Retinal pigment epithelial cell (primary cell): Measurements from ENCODE around the gene DYRK1A.
A peak's percentile ranks its signal among the peaks of the same experiment; 100 is the strongest.

Experiments
- DNase-seq: peaks from one replicate; pipeline ENCODE4 v3.0.0-alpha.2; 2010; ENCODE audit warnings: low read depth
- H3K4me3 ChIP-seq: 2 replicates; pipeline ENCODE4 v1.5.1; 2011; ENCODE audit warnings: mild to moderate bottlenecking, low read length, control low read depth, moderate library complexity
- CTCF ChIP-seq: conservative IDR thresholded peaks from 2 replicates; pipeline ENCODE4 v1.5.1; 2011; ENCODE audit warnings: low read depth, low read length, control low read depth, inconsistent platforms

DYRK1A gene

GRCh38 chr21:37364722-37365121 lies 1.9 kb upstream of the DYRK1A start:
- no peak for TF ChIP-seq CTCF
- H3K4me3 ChIP-seq = peak overlapping the region; percentile 84
- no peak for DNase-seq

GRCh38 chr21:37365517-37366481 lies 774 bp upstream of the DYRK1A start:
- DNase-seq = no peak
- H3K4me3 ChIP-seq = peak overlapping the region; percentile 84
- no peak for TF ChIP-seq CTCF

GRCh38 chr21:37367336-37367702 lies 746 bp downstream of the DYRK1A start:
- no peak for TF ChIP-seq CTCF
- H3K4me3 ChIP-seq = peak overlapping the region; percentile 76
- DNase-seq = no peak

- H3K4me3 ChIP-seq = peak overlapping the region; percentile 76
- no peak for TF ChIP-seq CTCF
- DNase-seq = no peak
Observed at GRCh38 chr21:37367703-37368540, 1.3 kb downstream of the DYRK1A start.

- no peak for DNase-seq
- H3K4me3 ChIP-seq = peak overlapping the region; percentile 76
- no peak for TF ChIP-seq CTCF
Observed at GRCh38 chr21:37368541-37369279, 2.1 kb downstream of the DYRK1A start.

GRCh38 chr21:37369307-37369854 lies 2.8 kb downstream of the DYRK1A start:
- TF ChIP-seq CTCF = no peak
- DNase-seq = no peak

More at GRCh38 chr21:37369307-37369854, 2.8 kb downstream of the DYRK1A start:
- H3K4me3 ChIP-seq = peak overlapping the region; percentile 76
